HepG2 (cell line): ENCODE data around the gene TPRX1. TPM values are rescaled to one million over a fixed set of nuclear protein-coding genes. Genes with fewer than 3 reads are reported as not detected.

Experiments
- ADNP ChIP-seq: sonication (generic); formaldehyde crosslinking; IDR thresholded peaks from 2 replicates; pipeline ENCODE4 v1.4.0; 2020; ENCODE audit warnings: missing genetic modification reagents
- FOXC1 ChIP-seq: sonication (generic); formaldehyde crosslinking; IDR thresholded peaks from 2 replicates; pipeline ENCODE4 v1.8.0; 2022; ENCODE audit warnings: mild to moderate bottlenecking, missing genetic modification reagents, borderline replicate concordance
- FOXK2 ChIP-seq: fragments of 450-650 bp; IDR thresholded peaks from 2 replicates; pipeline ENCODE4 v1.6.1; 2016
- HHEX ChIP-seq: IDR thresholded peaks from 2 replicates; pipeline ENCODE4 v1.6.1; 2016; ENCODE audit warnings: control low read depth
- HMG20A ChIP-seq: IDR thresholded peaks from 2 replicates; pipeline ENCODE4 v1.6.1; 2016; ENCODE audit warnings: borderline replicate concordance
- MBNL3 ChIP-seq: fragments of 250-450 bp; sonication (Bioruptor Pico); conservative IDR thresholded peaks from 2 replicates; pipeline ENCODE4 v1.8.0; 2022; ENCODE audit warnings: mild to moderate bottlenecking, inconsistent platforms
- MTA1 ChIP-seq: sonication (generic); formaldehyde crosslinking; IDR thresholded peaks from 2 replicates; pipeline ENCODE4 v1.4.0; 2020; ENCODE audit warnings: missing genetic modification reagents, mild to moderate bottlenecking, borderline replicate concordance
- MTERF4 ChIP-seq: sonication (generic); formaldehyde crosslinking; IDR thresholded peaks from 2 replicates; pipeline ENCODE4 v1.8.0; 2023; ENCODE audit warnings: mild to moderate bottlenecking, missing genetic modification reagents
- NFE2L2 ChIP-seq: fragments of 150-350 bp; IDR thresholded peaks from 2 replicates; pipeline ENCODE4 v1.6.1; 2014; ENCODE audit warnings: low read length
- NR1H2 ChIP-seq: sonication (generic); formaldehyde crosslinking; IDR thresholded peaks from 2 replicates; pipeline ENCODE4 v1.8.1; 2022; ENCODE audit warnings: low read depth, missing genetic modification reagents, borderline replicate concordance
- SRY ChIP-seq: sonication (generic); formaldehyde crosslinking; IDR thresholded peaks from 2 replicates; pipeline ENCODE4 v1.8.0; 2022; ENCODE audit warnings: mild to moderate bottlenecking, missing genetic modification reagents
- THAP11 ChIP-seq: IDR thresholded peaks from 2 replicates; pipeline ENCODE4 v1.6.1; 2016; ENCODE audit warnings: missing biosample characterization, missing genetic modification reagents
- TRIM22 ChIP-seq: fragments of 450-650 bp; IDR thresholded peaks from 2 replicates; pipeline ENCODE4 v1.6.1; 2017
- U2AF1 ChIP-seq: fragments of 200-400 bp; formaldehyde crosslinking; optimal IDR thresholded peaks from 2 replicates; pipeline ENCODE3; 2017; ENCODE audit warnings: mild to moderate bottlenecking, low read depth, low read length
- ZFP91 ChIP-seq: sonication (generic); formaldehyde crosslinking; IDR thresholded peaks from 2 replicates; pipeline ENCODE4 v1.9.0; 2022; ENCODE audit warnings: missing genetic modification reagents, mild to moderate bottlenecking, borderline replicate concordance
- ZNF143 ChIP-seq: sonication (generic); formaldehyde crosslinking; IDR thresholded peaks from 2 replicates; pipeline ENCODE4 v1.4.0; 2020; ENCODE audit warnings: missing genetic modification reagents
- ZNF230 ChIP-seq: sonication (generic); formaldehyde crosslinking; IDR thresholded peaks from 2 replicates; pipeline ENCODE4 v1.4.0; 2020; ENCODE audit warnings: mild to moderate bottlenecking, missing genetic modification reagents
- ZNF251 ChIP-seq: sonication (generic); formaldehyde crosslinking; IDR thresholded peaks from 2 replicates; pipeline ENCODE4 v1.9.0; 2021; ENCODE audit warnings: mild to moderate bottlenecking, missing genetic modification reagents
- ZNF292 ChIP-seq: sonication (generic); formaldehyde crosslinking; IDR thresholded peaks from 2 replicates; pipeline ENCODE4 v1.8.1; 2022; ENCODE audit warnings: mild to moderate bottlenecking, low read depth, missing genetic modification reagents, borderline replicate concordance
- ZNF414 ChIP-seq: sonication (generic); formaldehyde crosslinking; IDR thresholded peaks from 2 replicates; pipeline ENCODE4 v1.5.0; 2020; ENCODE audit warnings: missing genetic modification reagents
- ZNF451 ChIP-seq: sonication (generic); formaldehyde crosslinking; IDR thresholded peaks from 2 replicates; pipeline ENCODE4 v1.5.0; 2020; ENCODE audit warnings: mild to moderate bottlenecking, missing genetic modification reagents
- ZNF557 ChIP-seq: sonication (generic); formaldehyde crosslinking; IDR thresholded peaks from 2 replicates; pipeline ENCODE4 v1.4.0; 2020; ENCODE audit warnings: missing genetic modification reagents
- ZNF777 ChIP-seq: sonication (generic); formaldehyde crosslinking; IDR thresholded peaks from 2 replicates; pipeline ENCODE4 v1.4.0; 2020; ENCODE audit warnings: missing genetic modification reagents
- ZNF784 ChIP-seq: sonication (generic); formaldehyde crosslinking; IDR thresholded peaks from 2 replicates; pipeline ENCODE4 v1.5.1; 2020; ENCODE audit warnings: missing genetic modification reagents, mild to moderate bottlenecking, borderline replicate concordance
- ZSCAN31 ChIP-seq: sonication (generic); formaldehyde crosslinking; IDR thresholded peaks from 2 replicates; pipeline ENCODE4 v1.5.0; 2020; ENCODE audit warnings: low read depth, mild to moderate bottlenecking, missing genetic modification reagents
- polyA plus RNA-seq, 8 experiments: library from polyadenylated mRNA; depleted of rRNA in 3 of 8; stranded (reverse) in 7 of 8; unstranded in 1 of 8; fragments of >200 nt; fragmentation: Illumina TruSeq in 4 of 8; extraction: Trizol in 4 of 8; gene quantifications; 2 replicates each; pipeline versions ENCODE4 v1.2.1 to v1.2.3, GENCODE V29; 2011 to 2016; ENCODE audit warnings: low read depth in 4 of 8, missing spikeins in 1 of 8, mixed read lengths in 1 of 8; ENCODE audit not compliant: insufficient read depth in 1 of 8
- total RNA-seq, 5 experiments: library from RNA; depleted of rRNA; stranded (reverse); fragments of >200 nt; fragmentation: Illumina TruSeq; extraction: Trizol; gene quantifications; 2 replicates each; pipeline ENCODE4 v1.2.3, GENCODE V29; 2016; ENCODE audit warnings: low read depth in 1 of 5

TPRX1 gene
- total and polyA plus RNA-seq, 2 of the 13 experiments (the other 11 are each of a cell fraction or from before 2014, with no cell fraction given), result not detected

GRCh38 chr19:47765523-47766358, 38.6 kb downstream of the TPRX1 start (continued):
- TF ChIP-seq MTA1 (CRISPR knock-in tag) (no peak), NFE2L2 (no peak), ZNF230 (no peak), THAP11 (CRISPR knock-in tag) (no peak), NR1H2 (CRISPR knock-in tag) (no peak), ZSCAN31 (no peak), ZFP91 (no peak), ADNP (CRISPR knock-in tag) (no peak), ZNF414 (CRISPR knock-in tag) (no peak), ZNF292 (CRISPR knock-in tag) (peak; percentile 20; the same call in 1 of the 2 replicates), SRY (CRISPR knock-in tag) (no peak), HHEX (CRISPR knock-in tag) (no peak), ZNF777 (CRISPR knock-in tag) (no peak), ZNF784 (CRISPR knock-in tag) (no peak), MBNL3 (CRISPR knock-in tag) (no peak), ZNF451 (CRISPR knock-in tag) (no peak), ZNF143 (CRISPR knock-in tag) (no peak), HMG20A (no peak), FOXC1 (CRISPR knock-in tag) (no peak), ZNF251 (CRISPR knock-in tag) (no peak), MTERF4 (CRISPR knock-in tag) (0 out of 2 replicates have a peak, but pooled peaks have one; percentile 25), FOXK2 (no peak), TRIM22 (no peak), ZNF557 (no peak), U2AF1 (no peak)
